Uterus (tissue), 4 donors: ENCODE data around the gene GUCY1A1. TPM values are rescaled to one million over a fixed set of nuclear protein-coding genes. Genes with fewer than 3 reads are reported as not detected.

Experiments
- DNase-seq, 2 donors: peaks; one replicate each; pipeline ENCODE4 v3.0.0-alpha.2; 2019 to 2020
- H3K27ac ChIP-seq, 2 donors: fragments of 200-600 bp; sonication (generic); 1 replicate in 1 of 2; 2 replicates in 1 of 2; pipeline ENCODE4 v1.5.1; 2016 to 2018
- H3K27me3 ChIP-seq, 2 donors: fragments of 200-600 bp; sonication (generic); one replicate each; pipeline ENCODE4 v1.5.1; 2018 to 2019; ENCODE audit warnings: control low read depth in 1 of 2
- H3K36me3 ChIP-seq, 2 donors: fragments of 200-600 bp; sonication (generic); one replicate each; pipeline ENCODE4 v1.5.1; 2019; ENCODE audit warnings: control low read depth in 1 of 2
- H3K4me1 ChIP-seq, 2 donors: fragments of 200-600 bp; sonication (generic); one replicate each; pipeline ENCODE4 v1.5.1; 2018 to 2019; ENCODE audit warnings: control low read depth in 1 of 2
- H3K4me3 ChIP-seq, 2 donors: fragments of 200-600 bp; sonication (generic); 1 replicate in 1 of 2; 2 replicates in 1 of 2; pipeline ENCODE4 v1.5.1; 2018 to 2019; ENCODE audit warnings: mild to moderate bottlenecking in 1 of 2
- H3K9me3 ChIP-seq, 2 donors: fragments of 200-600 bp; sonication (generic); one replicate each; pipeline ENCODE4 v1.5.1; 2019; ENCODE audit warnings: control low read depth in 1 of 2
- POLR2A ChIP-seq, 2 donors: fragments of 450-650 bp; IDR thresholded peaks; one replicate each; pipeline ENCODE4 v1.6.1; 2016; ENCODE audit warnings: antibody characterized with exemption in 2 of 2, mild to moderate bottlenecking in 1 of 2, moderate library complexity in 1 of 2
- intact Hi-C: fragments of 100-400 bp; cut with DNase I; formaldehyde crosslinking; loops from one replicate; pipeline ENCODE4 v1.15.1; 2023; ENCODE audit warnings: low total_unique reads
- total RNA-seq, 4 donors: library from RNA; depleted of rRNA in 3 of 4; stranded (reverse); fragments of >200 nt in 3 of 4; gene quantifications; one replicate each; pipeline versions ENCODE4 v1.1.0 to v1.2.4, GENCODE V29; 2014 to 2023
- TF ChIP-seq, protein P1 (sequence below), 4 experiments: fragments of 200-600 bp in 2 of 4; fragments of 450-650 bp in 2 of 4; sonication (generic) in 2 of 4; IDR thresholded peaks; one replicate each; pipeline ENCODE4 v1.5.1; 2016 to 2019; ENCODE audit warnings: antibody characterized with exemption in 4 of 4, mild to moderate bottlenecking in 2 of 4, moderate library complexity in 1 of 4
- donor health status: DM: yes; HTN: yes; CAD: no.

Gene GUCY1A1
- total RNA-seq, 4 donors from 2014 or later: 23.8 to 160 (median 42.8) TPM

DNA sequence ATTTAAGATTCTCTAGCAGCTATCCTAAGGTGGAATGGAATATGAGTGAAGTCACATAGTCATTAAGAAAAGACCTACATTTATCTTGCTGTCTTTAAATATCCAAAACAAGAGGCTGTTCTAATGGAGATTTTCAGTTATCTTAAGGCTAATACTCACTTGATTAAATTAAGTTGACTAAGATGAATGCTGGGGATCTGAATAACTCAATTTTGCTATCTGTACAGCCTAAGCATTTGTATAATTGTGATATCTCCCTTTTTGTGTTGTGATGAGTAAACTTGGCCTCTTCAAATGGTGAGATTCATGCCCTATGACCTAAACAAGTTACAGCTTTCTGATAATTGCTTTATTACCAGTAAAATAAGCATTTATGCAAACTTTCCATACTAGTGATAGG, 13.6 kb upstream of the GUCY1A1 start:
- TF ChIP-seq POLR2A (IDR thresholded peaks at IDR 0.05): no peak
- TF ChIP-seq, protein P1, sequence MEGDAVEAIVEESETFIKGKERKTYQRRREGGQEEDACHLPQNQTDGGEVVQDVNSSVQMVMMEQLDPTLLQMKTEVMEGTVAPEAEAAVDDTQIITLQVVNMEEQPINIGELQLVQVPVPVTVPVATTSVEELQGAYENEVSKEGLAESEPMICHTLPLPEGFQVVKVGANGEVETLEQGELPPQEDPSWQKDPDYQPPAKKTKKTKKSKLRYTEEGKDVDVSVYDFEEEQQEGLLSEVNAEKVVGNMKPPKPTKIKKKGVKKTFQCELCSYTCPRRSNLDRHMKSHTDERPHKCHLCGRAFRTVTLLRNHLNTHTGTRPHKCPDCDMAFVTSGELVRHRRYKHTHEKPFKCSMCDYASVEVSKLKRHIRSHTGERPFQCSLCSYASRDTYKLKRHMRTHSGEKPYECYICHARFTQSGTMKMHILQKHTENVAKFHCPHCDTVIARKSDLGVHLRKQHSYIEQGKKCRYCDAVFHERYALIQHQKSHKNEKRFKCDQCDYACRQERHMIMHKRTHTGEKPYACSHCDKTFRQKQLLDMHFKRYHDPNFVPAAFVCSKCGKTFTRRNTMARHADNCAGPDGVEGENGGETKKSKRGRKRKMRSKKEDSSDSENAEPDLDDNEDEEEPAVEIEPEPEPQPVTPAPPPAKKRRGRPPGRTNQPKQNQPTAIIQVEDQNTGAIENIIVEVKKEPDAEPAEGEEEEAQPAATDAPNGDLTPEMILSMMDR (IDR thresholded peaks at IDR 0.05): no peak
- intact Hi-C loops: no loop called here
- DNase-seq: no peak
- no peaks in the 10 kb centered on the region for H3K9me3 ChIP-seq
- no peak overlapping the region for H3K27ac ChIP-seq
- no peak overlapping the region for H3K4me3 ChIP-seq
- no peaks in the 10 kb centered on the region for H3K27me3 ChIP-seq
- H3K4me1 ChIP-seq: no peaks in the 10 kb centered on the region
- H3K36me3 ChIP-seq: no peaks in the 10 kb centered on the region

DNA sequence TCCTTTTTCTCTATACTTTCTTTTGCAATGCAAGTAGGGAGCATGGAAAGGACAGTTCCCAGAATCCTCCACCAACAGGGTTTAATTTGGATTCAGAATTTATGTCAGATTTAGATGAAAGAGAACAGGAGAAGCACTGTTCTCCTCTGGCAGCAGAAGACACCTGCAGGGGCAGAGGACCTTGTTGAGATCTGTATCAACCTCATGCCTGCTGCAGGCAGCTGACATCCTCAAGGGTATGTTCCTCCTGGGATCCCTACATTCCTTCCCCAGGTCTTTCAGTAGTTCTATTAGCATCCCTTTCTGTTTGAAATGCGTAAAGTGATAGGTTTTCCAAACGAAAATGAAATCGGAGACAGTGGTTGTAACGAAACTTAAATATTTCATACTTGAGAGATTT, 10.6 kb upstream of the GUCY1A1 start:
- Histone ChIP-seq H3K27me3 (no peaks in the 10 kb centered on the region), H3K36me3 (no peaks in the 10 kb centered on the region), H3K27ac (no peak overlapping the region), H3K4me1 (no peaks in the 10 kb centered on the region), H3K4me3 (no peak overlapping the region), H3K9me3 (no peaks in the 10 kb centered on the region)
- no peak for DNase-seq
- TF ChIP-seq, protein P1 (IDR thresholded peaks at IDR 0.05): no peak
- intact Hi-C loops: no loop called here

DNA sequence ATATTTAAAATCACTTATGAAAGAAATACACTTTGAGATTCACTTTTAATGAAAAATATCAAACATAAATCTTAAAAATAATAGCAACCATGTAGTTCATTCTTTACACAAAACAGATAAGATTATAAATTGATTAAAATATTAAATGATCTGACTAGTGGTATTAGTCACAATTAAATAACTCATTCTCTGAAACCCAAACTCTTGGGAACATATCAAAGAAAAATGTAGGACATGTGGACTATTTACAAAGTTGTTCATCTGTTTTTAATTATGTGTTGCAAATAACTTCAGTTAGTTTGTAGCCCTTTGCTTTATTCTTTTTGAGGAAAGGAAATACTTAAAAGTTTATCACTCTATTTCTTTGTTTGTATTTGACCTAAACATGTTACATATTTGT, 9.5 kb upstream of the GUCY1A1 start:
- TF ChIP-seq, protein P1 (IDR thresholded peaks at IDR 0.05): no peak
- TF ChIP-seq POLR2A (IDR thresholded peaks at IDR 0.05): no peak
- intact Hi-C loops: no loop called here
- no peak overlapping the region for H3K27ac ChIP-seq

DNA sequence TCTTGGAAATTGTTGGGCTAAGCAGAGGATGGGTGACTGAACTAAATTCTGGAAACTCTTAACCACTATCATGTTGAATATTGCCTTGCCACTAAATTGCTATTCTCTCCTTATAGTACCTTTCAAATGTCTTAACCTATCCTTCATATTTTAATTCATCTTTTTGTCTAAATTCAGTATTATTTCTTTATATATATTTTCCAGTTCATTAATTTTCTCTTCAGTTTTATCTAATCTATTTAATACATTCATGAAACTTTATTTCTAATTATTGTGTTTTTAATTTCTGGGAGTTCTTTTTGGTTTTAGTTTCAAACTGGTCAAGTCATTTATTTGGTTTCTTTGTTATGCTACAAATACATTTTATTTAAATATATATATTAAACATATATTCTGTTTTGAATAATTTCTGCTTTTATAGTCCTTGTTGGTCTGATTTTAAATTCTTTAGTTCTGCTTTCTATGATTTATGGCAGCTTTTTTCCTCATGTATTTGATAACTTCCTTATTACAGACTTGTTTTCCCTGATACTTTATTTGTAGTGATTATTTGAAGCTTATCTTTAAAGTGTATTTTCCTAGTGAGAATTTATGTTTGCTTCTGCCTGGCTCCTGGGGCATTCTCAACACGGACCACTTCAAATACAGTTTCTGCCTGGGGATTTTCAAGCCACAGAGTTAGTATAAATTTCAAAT, 8.5 kb upstream of the GUCY1A1 start:
- no peak for TF ChIP-seq POLR2A (IDR thresholded peaks at IDR 0.05)
- TF ChIP-seq, protein P1 (IDR thresholded peaks at IDR 0.05): no peak
- Histone ChIP-seq H3K4me3 (no peak overlapping the region), H3K36me3 (no peaks in the 10 kb centered on the region), H3K4me1 (no peaks in the 10 kb centered on the region), H3K27me3 (no peaks in the 10 kb centered on the region), H3K27ac (peak overlapping the region; percentile 61 to 68), H3K9me3 (no peaks in the 10 kb centered on the region)
- DNase-seq: no peak
- intact Hi-C loops: no loop called here

More for the DNA sequence above, 9.5 kb upstream of the GUCY1A1 start:
- Histone ChIP-seq H3K4me3 (no peak overlapping the region), H3K4me1 (no peaks in the 10 kb centered on the region), H3K9me3 (no peaks in the 10 kb centered on the region), H3K36me3 (no peaks in the 10 kb centered on the region), H3K27me3 (no peaks in the 10 kb centered on the region)
- no peak for DNase-seq

DNA sequence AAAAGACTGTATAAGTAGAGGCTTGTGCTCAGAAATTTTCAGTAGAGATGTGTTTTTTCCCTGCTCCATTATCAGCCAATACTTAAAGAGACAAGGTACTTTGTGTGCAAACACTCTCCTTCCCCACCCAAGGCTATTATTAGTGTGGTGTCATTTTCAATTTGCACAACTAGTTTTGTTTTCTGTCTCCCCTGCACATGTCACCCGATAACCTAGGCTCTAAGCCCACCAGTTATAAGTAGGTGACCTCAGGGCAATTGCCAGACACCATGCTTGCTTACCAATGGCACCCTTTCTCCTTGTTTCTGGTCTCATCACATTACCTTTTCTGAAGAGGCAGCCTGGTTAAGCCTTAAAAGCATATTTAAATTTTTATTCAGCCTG, 8.0 kb upstream of the GUCY1A1 start:
- Histone ChIP-seq H3K27me3 (no peaks in the 10 kb centered on the region), H3K36me3 (no peaks in the 10 kb centered on the region), H3K4me3 (no peak overlapping the region), H3K27ac (peak overlapping the region; percentile 61 to 68), H3K9me3 (no peaks in the 10 kb centered on the region), H3K4me1 (no peaks in the 10 kb centered on the region)
- no peak for TF ChIP-seq POLR2A (IDR thresholded peaks at IDR 0.05)
- TF ChIP-seq, protein P1 (IDR thresholded peaks at IDR 0.05): no peak
- intact Hi-C loops: no loop called here
- no peak for DNase-seq
